IMR-90 (cell line): ENCODE results near the gene KCNIP3.

Experiments used
- CTCF ChIP-seq: conservative IDR thresholded peaks from 2 replicates; pipeline ENCODE4 v1.5.1; 2012; ENCODE audit warnings: mild to moderate bottlenecking, low read depth, low read length, improper control_type of control experiment
- MAFK ChIP-seq: IDR thresholded peaks from 2 replicates; pipeline ENCODE4 v1.6.1; 2012; ENCODE audit warnings: low read depth, low read length, improper control_type of control experiment

- TF ChIP-seq CTCF (no peak), MAFK (no peak)
These were observed 24.0 kb downstream of the KCNIP3 start for GRCh38 chr2:95320986-95321767.
